ENCODE measurements around the gene CD226. TPM values are rescaled to one million over a fixed set of nuclear protein-coding genes. Genes with fewer than 3 reads are reported as not detected.

CD226 gene
- total RNA-seq, 1 experiment from 2014 or later = 1.2 TPM

DNA sequence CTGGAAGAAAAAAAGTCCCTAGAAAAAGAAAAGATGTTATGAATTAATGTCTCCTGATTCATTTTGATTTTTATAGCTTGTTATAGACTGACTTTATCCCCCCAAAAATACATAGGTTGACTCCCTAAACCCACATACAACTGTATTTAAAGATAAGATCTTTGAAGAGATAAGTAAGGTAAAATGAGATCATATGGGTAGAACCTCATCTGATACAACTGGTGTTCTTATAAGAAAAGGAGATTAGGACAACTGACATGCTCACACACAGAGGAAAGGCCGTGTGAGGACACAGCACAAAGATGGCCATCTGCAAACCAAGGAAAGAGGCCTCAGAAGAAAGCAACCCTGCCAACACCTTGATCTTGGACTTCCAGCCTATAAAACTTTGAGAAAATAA is 117.5 kb downstream of the CD226 start:
- Histone ChIP-seq H3K4me3 (replicated peaks in 1 of 2; ENCODE audit: low read depth in 1 of 2, low read length in 2 of 2) (no peak overlapping the region), H3K27me3 (ENCODE audit: insufficient read depth, low read length) (no peaks in the 10 kb centered on the region), H3K27ac (ENCODE audit: low read depth, low read length) (no peak overlapping the region), H3K9me3 (ENCODE audit: control insufficient read depth in 1 of 2, insufficient read depth in 1 of 2, low read depth in 1 of 2, low read length in 2 of 2) (no peaks in the 10 kb centered on the region), H4K20me1 (ENCODE audit: insufficient read depth) (no peaks in the 10 kb centered on the region), H3K4me1 (ENCODE audit: control insufficient read depth in 1 of 2, insufficient read depth in 2 of 2, low read length in 2 of 2) (no peaks in the 10 kb centered on the region), H3K36me3 (ENCODE audit: control insufficient read depth in 1 of 2, insufficient read depth in 2 of 2, low read length in 2 of 2) (no peaks in the 10 kb centered on the region), H3K79me2 (ENCODE audit: insufficient read depth, low read length) (no peaks in the 10 kb centered on the region), H2AFZ (ENCODE audit: low read depth, low read length, poor library complexity, severe bottlenecking) (no peak overlapping the region), H3K9me2 (ENCODE audit: insufficient read depth) (no peaks in the 10 kb centered on the region), H3K9ac (ENCODE audit: low read length) (no peak overlapping the region), H3K4me2 (ENCODE audit: low read length) (no peak overlapping the region)
- POLR2A ChIA-PET = no interaction called here
- ATAC-seq = no peak
- DNase-seq (ENCODE audit: low read depth, low spot score) = no peak
- BruUV-seq (replicated peaks) = no TSS peak
- RAD21 ChIA-PET (ENCODE audit: low non-redundant PET in 1 of 2, low total read pairs in 2 of 2, uncharacterized antibody in 2 of 2, unreplicated experiment in 2 of 2) = no interaction called here
- intact Hi-C loops (cut with micrococcal nuclease) = no loop called here
- TF ChIP-seq ELF1 (IDR thresholded peaks at IDR 0.05; ENCODE audit: borderline replicate concordance, low read depth) (no peak), ZFX (IDR thresholded peaks at IDR 0.05) (no peak), TCF7L2 (IDR thresholded peaks at IDR 0.05; ENCODE audit: borderline replicate concordance, extremely low read depth, insufficient read depth, insufficient read length) (no peak), SRF (IDR thresholded peaks at IDR 0.05; ENCODE audit: low read depth) (no peak), JUND (IDR thresholded peaks at IDR 0.05) (no peak), EZH2 (IDR thresholded peaks at IDR 0.05) (no peak), POLR2AphosphoS5 (IDR thresholded peaks at IDR 0.05; ENCODE audit: low read depth, low read length) (no peak), FOSL1 (IDR thresholded peaks at IDR 0.05; ENCODE audit: low read depth) (no peak), SP1 (IDR thresholded peaks at IDR 0.05; ENCODE audit: low read depth) (no peak), ATF3 (IDR thresholded peaks at IDR 0.05) (no peak), CEBPB (IDR thresholded peaks at IDR 0.05; ENCODE audit: low read depth) (no peak), POLR2A (IDR thresholded peaks at IDR 0.05; ENCODE audit: borderline replicate concordance, extremely low read depth, insufficient read depth, insufficient read length) (no peak), REST (IDR thresholded peaks at IDR 0.05; ENCODE audit: low read depth) (no peak), YY1 (IDR thresholded peaks at IDR 0.05; ENCODE audit: extremely low read depth, insufficient replicate concordance, low read depth, low read length) (no peak), EZH2phosphoT487 (IDR thresholded peaks at IDR 0.05; ENCODE audit: borderline replicate concordance) (no peak), CBX3 (IDR thresholded peaks at IDR 0.05; ENCODE audit: low read depth) (no peak), RAD21 (IDR thresholded peaks at IDR 0.05; ENCODE audit: low read depth) (no peak)
- TF ChIP-seq, protein P1, sequence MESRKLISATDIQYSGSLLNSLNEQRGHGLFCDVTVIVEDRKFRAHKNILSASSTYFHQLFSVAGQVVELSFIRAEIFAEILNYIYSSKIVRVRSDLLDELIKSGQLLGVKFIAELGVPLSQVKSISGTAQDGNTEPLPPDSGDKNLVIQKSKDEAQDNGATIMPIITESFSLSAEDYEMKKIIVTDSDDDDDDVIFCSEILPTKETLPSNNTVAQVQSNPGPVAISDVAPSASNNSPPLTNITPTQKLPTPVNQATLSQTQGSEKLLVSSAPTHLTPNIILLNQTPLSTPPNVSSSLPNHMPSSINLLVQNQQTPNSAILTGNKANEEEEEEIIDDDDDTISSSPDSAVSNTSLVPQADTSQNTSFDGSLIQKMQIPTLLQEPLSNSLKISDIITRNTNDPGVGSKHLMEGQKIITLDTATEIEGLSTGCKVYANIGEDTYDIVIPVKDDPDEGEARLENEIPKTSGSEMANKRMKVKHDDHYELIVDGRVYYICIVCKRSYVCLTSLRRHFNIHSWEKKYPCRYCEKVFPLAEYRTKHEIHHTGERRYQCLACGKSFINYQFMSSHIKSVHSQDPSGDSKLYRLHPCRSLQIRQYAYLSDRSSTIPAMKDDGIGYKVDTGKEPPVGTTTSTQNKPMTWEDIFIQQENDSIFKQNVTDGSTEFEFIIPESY (IDR thresholded peaks at IDR 0.05; ENCODE audit: extremely low read depth, insufficient replicate concordance, low read length) = no peak
- TF ChIP-seq, protein P2, sequence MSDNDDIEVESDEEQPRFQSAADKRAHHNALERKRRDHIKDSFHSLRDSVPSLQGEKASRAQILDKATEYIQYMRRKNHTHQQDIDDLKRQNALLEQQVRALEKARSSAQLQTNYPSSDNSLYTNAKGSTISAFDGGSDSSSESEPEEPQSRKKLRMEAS (IDR thresholded peaks at IDR 0.05) = no peak
- TF ChIP-seq, protein P3, sequence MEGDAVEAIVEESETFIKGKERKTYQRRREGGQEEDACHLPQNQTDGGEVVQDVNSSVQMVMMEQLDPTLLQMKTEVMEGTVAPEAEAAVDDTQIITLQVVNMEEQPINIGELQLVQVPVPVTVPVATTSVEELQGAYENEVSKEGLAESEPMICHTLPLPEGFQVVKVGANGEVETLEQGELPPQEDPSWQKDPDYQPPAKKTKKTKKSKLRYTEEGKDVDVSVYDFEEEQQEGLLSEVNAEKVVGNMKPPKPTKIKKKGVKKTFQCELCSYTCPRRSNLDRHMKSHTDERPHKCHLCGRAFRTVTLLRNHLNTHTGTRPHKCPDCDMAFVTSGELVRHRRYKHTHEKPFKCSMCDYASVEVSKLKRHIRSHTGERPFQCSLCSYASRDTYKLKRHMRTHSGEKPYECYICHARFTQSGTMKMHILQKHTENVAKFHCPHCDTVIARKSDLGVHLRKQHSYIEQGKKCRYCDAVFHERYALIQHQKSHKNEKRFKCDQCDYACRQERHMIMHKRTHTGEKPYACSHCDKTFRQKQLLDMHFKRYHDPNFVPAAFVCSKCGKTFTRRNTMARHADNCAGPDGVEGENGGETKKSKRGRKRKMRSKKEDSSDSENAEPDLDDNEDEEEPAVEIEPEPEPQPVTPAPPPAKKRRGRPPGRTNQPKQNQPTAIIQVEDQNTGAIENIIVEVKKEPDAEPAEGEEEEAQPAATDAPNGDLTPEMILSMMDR (IDR thresholded peaks at IDR 0.05 in 2 of 3, conservative IDR thresholded peaks at IDR 0.05 in 1 of 3; ENCODE audit: borderline replicate concordance in 1 of 3, insufficient read depth in 1 of 3, low read depth in 2 of 3, low read length in 2 of 3) = no peak
- CTCF ChIA-PET = no interaction called here

All from HCT116 (cell line).